ENCODE results near the gene MAD2L2. TPM values are rescaled to one million over a fixed set of nuclear protein-coding genes. Genes with fewer than 3 reads are reported as not detected.

Gene MAD2L2
- total RNA-seq, 1 donor from 2014 or later: 48.0 TPM

- H3K9me3 Mint-ChIP-seq (ENCODE audit: unreplicated experiment): no peaks in the 10 kb centered on the region
- peaks cover 21% of the 10 kb centered on the region for H3K4me1 Mint-ChIP-seq (ENCODE audit: unreplicated experiment)
- H3K36me3 Mint-ChIP-seq (ENCODE audit: unreplicated experiment): no peaks in the 10 kb centered on the region
- H3K4me3 Mint-ChIP-seq (ENCODE audit: unreplicated experiment): no peak overlapping the region
- DNase-seq (ENCODE audit: extremely low spot score, unreplicated experiment): no peak
- H3K27me3 Mint-ChIP-seq (ENCODE audit: unreplicated experiment): peaks cover 3% of the 10 kb centered on the region
- TF ChIP-seq CTCF (IDR thresholded peaks at IDR 0.05): no peak
- H3K27ac Mint-ChIP-seq (ENCODE audit: unreplicated experiment): no peak overlapping the region
Observed at GRCh38 chr1:11682799-11683198, 1.9 kb upstream of the MAD2L2 start.

GRCh38 chr1:11682287-11682771 is 1.4 kb upstream of the MAD2L2 start:
- no peaks in the 10 kb centered on the region for H3K36me3 Mint-ChIP-seq (ENCODE audit: unreplicated experiment)
- peak overlapping the region; percentile 52 for H3K27ac Mint-ChIP-seq (ENCODE audit: unreplicated experiment)
- H3K27me3 Mint-ChIP-seq (ENCODE audit: unreplicated experiment): no peaks in the 10 kb centered on the region
- no peak overlapping the region for H3K4me3 Mint-ChIP-seq (ENCODE audit: unreplicated experiment)
- no peak for TF ChIP-seq CTCF (IDR thresholded peaks at IDR 0.05)
- no peak for DNase-seq (ENCODE audit: extremely low spot score, unreplicated experiment)
- peaks cover 21% of the 10 kb centered on the region for H3K4me1 Mint-ChIP-seq (ENCODE audit: unreplicated experiment)
- no peaks in the 10 kb centered on the region for H3K9me3 Mint-ChIP-seq (ENCODE audit: unreplicated experiment)

- Mint-ChIP-seq H3K36me3 (ENCODE audit: unreplicated experiment) (peaks cover 2% of the 10 kb centered on the region), H3K4me1 (ENCODE audit: unreplicated experiment) (peaks cover 21% of the 10 kb centered on the region), H3K27me3 (ENCODE audit: unreplicated experiment) (no peaks in the 10 kb centered on the region), H3K9me3 (ENCODE audit: unreplicated experiment) (no peaks in the 10 kb centered on the region), H3K27ac (ENCODE audit: unreplicated experiment) (peak overlapping the region; percentile 83), H3K4me3 (ENCODE audit: unreplicated experiment) (peak overlapping the region; percentile 87)
- DNase-seq (ENCODE audit: extremely low spot score, unreplicated experiment): peak; percentile 85
- TF ChIP-seq CTCF (IDR thresholded peaks at IDR 0.05): no peak
Observed at GRCh38 chr1:11680270-11681070, 478 bp downstream of the MAD2L2 start.

GRCh38 chr1:11678442-11678841 is 2.5 kb downstream of the MAD2L2 start:
- H3K27ac Mint-ChIP-seq (ENCODE audit: unreplicated experiment): no peak overlapping the region
- no peak for TF ChIP-seq CTCF (IDR thresholded peaks at IDR 0.05)
- peaks cover 6% of the 10 kb centered on the region for H3K36me3 Mint-ChIP-seq (ENCODE audit: unreplicated experiment)
- H3K9me3 Mint-ChIP-seq (ENCODE audit: unreplicated experiment): no peaks in the 10 kb centered on the region
- no peak overlapping the region for H3K4me3 Mint-ChIP-seq (ENCODE audit: unreplicated experiment)
- H3K4me1 Mint-ChIP-seq (ENCODE audit: unreplicated experiment): peaks cover 21% of the 10 kb centered on the region
- H3K27me3 Mint-ChIP-seq (ENCODE audit: unreplicated experiment): no peaks in the 10 kb centered on the region
- no peak for DNase-seq (ENCODE audit: extremely low spot score, unreplicated experiment)

- TF ChIP-seq CTCF (IDR thresholded peaks at IDR 0.05): no peak
- no peaks in the 10 kb centered on the region for H3K9me3 Mint-ChIP-seq (ENCODE audit: unreplicated experiment)
- DNase-seq (ENCODE audit: extremely low spot score, unreplicated experiment): peak; percentile 74
- H3K4me1 Mint-ChIP-seq (ENCODE audit: unreplicated experiment): peaks cover 14% of the 10 kb centered on the region
- H3K36me3 Mint-ChIP-seq (ENCODE audit: unreplicated experiment): peaks cover 8% of the 10 kb centered on the region
- H3K27ac Mint-ChIP-seq (ENCODE audit: unreplicated experiment): no peak overlapping the region
- H3K27me3 Mint-ChIP-seq (ENCODE audit: unreplicated experiment): no peaks in the 10 kb centered on the region
- no peak overlapping the region for H3K4me3 Mint-ChIP-seq (ENCODE audit: unreplicated experiment)
Observed at GRCh38 chr1:11676386-11677103, 4.4 kb downstream of the MAD2L2 start.

Measured in osteocyte (in vitro differentiated cells).